BLaER1 (cell line): ENCODE results near the gene RPTOR.

ENCODE experiments used
- H3K27ac ChIP-seq: shearing (Covaris generic); formaldehyde crosslinking; 2 replicates; pipeline ENCODE4 v1.8.1; 2022
- H3K27me3 ChIP-seq: shearing (Covaris generic); formaldehyde crosslinking; 2 replicates; pipeline ENCODE4 v1.8.1; 2022
- H3K36me3 ChIP-seq: shearing (Covaris generic); formaldehyde crosslinking; 2 replicates; pipeline ENCODE4 v1.8.1; 2022
- H3K4me1 ChIP-seq: shearing (Covaris generic); formaldehyde crosslinking; 2 replicates; pipeline ENCODE4 v1.8.1; 2022
- H3K4me2 ChIP-seq: shearing (Covaris generic); formaldehyde crosslinking; 2 replicates; pipeline ENCODE4 v1.8.1; 2022
- H3K4me3 ChIP-seq: shearing (Covaris generic); formaldehyde crosslinking; 2 replicates; pipeline ENCODE4 v1.8.1; 2022
- H3K9ac ChIP-seq: shearing (Covaris generic); formaldehyde crosslinking; 2 replicates; pipeline ENCODE4 v1.8.1; 2022
- H3K9me3 ChIP-seq: shearing (Covaris generic); formaldehyde crosslinking; 2 replicates; pipeline ENCODE4 v1.8.1; 2022
- H4K20me1 ChIP-seq: shearing (Covaris generic); formaldehyde crosslinking; 2 replicates; pipeline ENCODE4 v1.8.1; 2022
- Cebpa-rat ChIP-seq: shearing (Covaris generic); IDR thresholded peaks from 2 replicates; pipeline ENCODE4 v1.8.1; 2022

RPTOR gene

GRCh38 chr17:80948976-80949450 lies 404.4 kb downstream of the RPTOR start:
- Histone ChIP-seq H3K27ac (no peak overlapping the region), H3K4me3 (no peak overlapping the region), H3K36me3 (peaks cover 63% of the 10 kb centered on the region), H3K9me3 (0 out of 2 replicates have a peak, but pooled peaks cover 4% of the 10 kb centered on the region), H3K4me1 (peaks cover 69% of the 10 kb centered on the region), H4K20me1 (peaks cover 86% of the 10 kb centered on the region), H3K9ac (no peak overlapping the region), H3K4me2 (peak overlapping the region; percentile 75), H3K27me3 (peaks cover 38% of the 10 kb centered on the region)
- no peak for TF ChIP-seq Cebpa-rat

GRCh38 chr17:80949451-80950421 lies 405.1 kb downstream of the RPTOR start:
- H4K20me1 ChIP-seq, result peaks cover 84% of the 10 kb centered on the region
- peak overlapping the region; percentile 75 for H3K4me2 ChIP-seq
- no peak for TF ChIP-seq Cebpa-rat
- no peak overlapping the region for H3K27ac ChIP-seq
- H3K27me3 ChIP-seq, result peaks cover 33% of the 10 kb centered on the region
- H3K36me3 ChIP-seq, result peaks cover 63% of the 10 kb centered on the region
- no peak overlapping the region for H3K4me3 ChIP-seq
- peaks cover 69% of the 10 kb centered on the region for H3K4me1 ChIP-seq
- no peak overlapping the region for H3K9ac ChIP-seq
- H3K9me3 ChIP-seq, result 0 out of 2 replicates have a peak, but pooled peaks cover 4% of the 10 kb centered on the region

- Histone ChIP-seq H3K9me3 (peaks cover 4% of the 10 kb centered on the region; the same call in 1 of the 2 replicates), H3K27ac (no peak overlapping the region), H3K4me3 (no peak overlapping the region), H4K20me1 (peaks cover 89% of the 10 kb centered on the region), H3K36me3 (peaks cover 57% of the 10 kb centered on the region), H3K4me2 (no peak overlapping the region), H3K27me3 (peaks cover 31% of the 10 kb centered on the region), H3K4me1 (peaks cover 74% of the 10 kb centered on the region), H3K9ac (no peak overlapping the region)
- no peak for TF ChIP-seq Cebpa-rat
Measured at GRCh38 chr17:80950466-80951120, 406.0 kb downstream of the RPTOR start.

- Histone ChIP-seq H4K20me1 (peaks cover 87% of the 10 kb centered on the region), H3K4me3 (no peak overlapping the region), H3K27me3 (peaks cover 23% of the 10 kb centered on the region), H3K4me1 (peaks cover 80% of the 10 kb centered on the region), H3K9me3 (peaks cover 1% of the 10 kb centered on the region; the same call in 1 of the 2 replicates), H3K27ac (no peak overlapping the region), H3K4me2 (no peak overlapping the region), H3K36me3 (peaks cover 49% of the 10 kb centered on the region), H3K9ac (no peak overlapping the region)
- no peak for TF ChIP-seq Cebpa-rat
Measured at GRCh38 chr17:80951121-80952090, 406.8 kb downstream of the RPTOR start.

GRCh38 chr17:80952291-80952690 lies 407.7 kb downstream of the RPTOR start:
- H3K27me3 ChIP-seq, result peaks cover 14% of the 10 kb centered on the region
- no peaks in the 10 kb centered on the region; the same call in 1 of the 2 replicates for H3K9me3 ChIP-seq
- H3K9ac ChIP-seq, result no peak overlapping the region
- H3K4me2 ChIP-seq, result peak overlapping the region; percentile 24; the same call in 1 of the 2 replicates
- no peak overlapping the region for H3K27ac ChIP-seq
- peaks cover 43% of the 10 kb centered on the region for H3K36me3 ChIP-seq
- TF ChIP-seq Cebpa-rat, result no peak
- H4K20me1 ChIP-seq, result peaks cover 85% of the 10 kb centered on the region
- H3K4me1 ChIP-seq, result peaks cover 80% of the 10 kb centered on the region
- H3K4me3 ChIP-seq, result no peak overlapping the region

- Histone ChIP-seq H3K27me3 (peaks cover under 1% of the 10 kb centered on the region; the same call in 1 of the 2 replicates), H3K27ac (no peak overlapping the region), H3K4me1 (peaks cover 80% of the 10 kb centered on the region), H4K20me1 (peaks cover 80% of the 10 kb centered on the region), H3K36me3 (peaks cover 34% of the 10 kb centered on the region), H3K4me3 (no peak overlapping the region), H3K9ac (no peak overlapping the region), H3K9me3 (no peaks in the 10 kb centered on the region; the same call in 1 of the 2 replicates), H3K4me2 (peak overlapping the region; percentile 85)
- no peak for TF ChIP-seq Cebpa-rat
Measured at GRCh38 chr17:80953471-80954315, 409.1 kb downstream of the RPTOR start.

- peaks cover 80% of the 10 kb centered on the region for H4K20me1 ChIP-seq
Measured at GRCh38 chr17:80955078-80955477, 410.4 kb downstream of the RPTOR start.

GRCh38 chr17:80955671-80956280 lies 411.1 kb downstream of the RPTOR start:
- H3K4me3 ChIP-seq, result peak overlapping the region; percentile 30; the same call in 1 of the 2 replicates
- TF ChIP-seq Cebpa-rat, result no peak
- no peaks in the 10 kb centered on the region; the same call in 1 of the 2 replicates for H3K9me3 ChIP-seq
- H3K27ac ChIP-seq, result peak overlapping the region; percentile 58
- H4K20me1 ChIP-seq, result peaks cover 79% of the 10 kb centered on the region
- H3K27me3 ChIP-seq, result no peaks in the 10 kb centered on the region
- H3K4me2 ChIP-seq, result peak overlapping the region; percentile 85
- H3K36me3 ChIP-seq, result peaks cover 28% of the 10 kb centered on the region
- H3K4me1 ChIP-seq, result peaks cover 76% of the 10 kb centered on the region
- H3K9ac ChIP-seq, result no peak overlapping the region; the same call in 1 of the 2 replicates

More at GRCh38 chr17:80955078-80955477, 410.4 kb downstream of the RPTOR start:
- no peaks in the 10 kb centered on the region; the same call in 1 of the 2 replicates for H3K9me3 ChIP-seq
- peaks cover 76% of the 10 kb centered on the region for H3K4me1 ChIP-seq
- peaks cover 28% of the 10 kb centered on the region for H3K36me3 ChIP-seq
- H3K4me3 ChIP-seq, result peak overlapping the region; percentile 12; the same call in 1 of the 2 replicates
- no peak overlapping the region for H3K27ac ChIP-seq
- H3K4me2 ChIP-seq, result peak overlapping the region; percentile 85
- H3K9ac ChIP-seq, result no peak overlapping the region
- no peak for TF ChIP-seq Cebpa-rat
- H3K27me3 ChIP-seq, result no peaks in the 10 kb centered on the region
